ENCODE measurements around the gene RAB13.

RAB13 gene

DNA sequence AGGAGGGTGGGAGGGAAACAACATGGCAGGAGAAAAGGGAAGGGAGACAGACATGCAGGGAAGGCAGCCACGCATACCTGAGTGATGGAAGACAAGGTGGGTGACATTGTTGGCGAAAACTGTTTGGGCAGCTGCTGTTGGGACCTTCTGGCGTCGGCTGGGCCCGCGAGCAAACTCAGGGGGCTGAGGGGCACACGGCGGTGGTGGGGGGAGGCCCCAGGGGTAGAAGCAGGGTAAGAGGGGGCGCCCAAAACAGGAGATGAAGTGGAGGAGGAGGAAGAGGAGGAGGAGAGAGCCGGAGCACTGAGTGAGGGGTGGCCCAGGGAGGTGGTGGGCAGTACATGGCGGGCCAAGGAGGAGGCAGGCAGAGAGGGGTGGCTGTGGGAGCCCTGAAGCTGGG lies 35.0 kb downstream of the RAB13 start:
- Histone ChIP-seq H3K36me3 (ENCODE audit: insufficient read depth, low read length) (peaks cover 60% of the 10 kb centered on the region), H3K4me3 (ENCODE audit: low read length) (no peak overlapping the region), H3K4me1 (ENCODE audit: control insufficient read depth, insufficient read depth, low read length) (peaks cover 11% of the 10 kb centered on the region), H3K4me2 (ENCODE audit: low read length) (no peak overlapping the region), H3K9me3 (replicated peaks; ENCODE audit: low read length) (no peaks in the 10 kb centered on the region), H3K27me3 (ENCODE audit: control insufficient read depth, insufficient read depth, low read length) (no peaks in the 10 kb centered on the region), H3K9ac (ENCODE audit: low read depth, low read length) (no peak overlapping the region)

DNA sequence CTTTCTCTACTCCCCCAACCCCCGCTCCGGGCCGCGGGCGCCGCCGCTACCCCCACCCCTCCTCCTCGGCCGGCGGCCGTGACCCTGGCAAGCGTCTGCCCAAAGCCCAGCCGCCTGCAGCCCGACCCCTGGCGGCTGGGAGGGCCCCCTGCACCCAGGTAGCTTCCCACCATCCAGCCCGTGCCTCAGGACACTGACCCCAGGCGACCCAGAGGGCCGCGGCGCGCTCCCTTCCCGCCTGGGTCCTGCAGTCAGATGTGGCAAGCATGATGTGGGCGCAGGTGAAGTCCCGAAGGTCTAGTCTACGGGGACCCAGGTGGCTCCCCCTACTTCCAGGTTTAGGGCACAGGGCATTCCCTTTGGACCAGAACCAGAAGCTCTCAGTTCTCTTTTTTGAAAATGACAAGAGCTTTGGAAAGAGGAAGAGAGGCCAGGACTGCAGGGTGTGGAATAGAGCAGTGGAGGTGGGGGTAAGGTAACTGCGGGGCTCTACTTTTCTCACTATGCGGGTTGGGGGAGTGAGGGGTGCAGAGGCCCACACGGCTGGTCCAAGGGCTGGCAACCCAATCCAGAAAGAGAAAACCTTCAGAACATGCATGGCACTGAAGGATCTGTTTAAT lies 39.4 kb downstream of the RAB13 start, which contains the start of gene DENND4B:
Gene DENND4B (minus strand): TSS at position 97 of the 620 bp plus-strand sequence. CDS start 2,344 bp downstream, outside the sequence.
- H3K9ac ChIP-seq (ENCODE audit: low read depth, low read length): peak within 1 kb of the TSS; percentile 84
- H3K9me3 ChIP-seq (replicated peaks; ENCODE audit: low read length): no peaks in the 10 kb centered on the region
- no peaks in the 10 kb centered on the region for H3K27me3 ChIP-seq (ENCODE audit: control insufficient read depth, insufficient read depth, low read length)
- peaks cover 12% of the 10 kb centered on the region for H3K4me1 ChIP-seq (ENCODE audit: control insufficient read depth, insufficient read depth, low read length)
- H3K36me3 ChIP-seq (ENCODE audit: insufficient read depth, low read length): peaks cover 42% of the 10 kb centered on the region
- H3K4me3 ChIP-seq (ENCODE audit: low read length): peak within 1 kb of the TSS; percentile 89
- H3K4me2 ChIP-seq (ENCODE audit: low read length): peak within 1 kb of the TSS; percentile 86

DNA sequence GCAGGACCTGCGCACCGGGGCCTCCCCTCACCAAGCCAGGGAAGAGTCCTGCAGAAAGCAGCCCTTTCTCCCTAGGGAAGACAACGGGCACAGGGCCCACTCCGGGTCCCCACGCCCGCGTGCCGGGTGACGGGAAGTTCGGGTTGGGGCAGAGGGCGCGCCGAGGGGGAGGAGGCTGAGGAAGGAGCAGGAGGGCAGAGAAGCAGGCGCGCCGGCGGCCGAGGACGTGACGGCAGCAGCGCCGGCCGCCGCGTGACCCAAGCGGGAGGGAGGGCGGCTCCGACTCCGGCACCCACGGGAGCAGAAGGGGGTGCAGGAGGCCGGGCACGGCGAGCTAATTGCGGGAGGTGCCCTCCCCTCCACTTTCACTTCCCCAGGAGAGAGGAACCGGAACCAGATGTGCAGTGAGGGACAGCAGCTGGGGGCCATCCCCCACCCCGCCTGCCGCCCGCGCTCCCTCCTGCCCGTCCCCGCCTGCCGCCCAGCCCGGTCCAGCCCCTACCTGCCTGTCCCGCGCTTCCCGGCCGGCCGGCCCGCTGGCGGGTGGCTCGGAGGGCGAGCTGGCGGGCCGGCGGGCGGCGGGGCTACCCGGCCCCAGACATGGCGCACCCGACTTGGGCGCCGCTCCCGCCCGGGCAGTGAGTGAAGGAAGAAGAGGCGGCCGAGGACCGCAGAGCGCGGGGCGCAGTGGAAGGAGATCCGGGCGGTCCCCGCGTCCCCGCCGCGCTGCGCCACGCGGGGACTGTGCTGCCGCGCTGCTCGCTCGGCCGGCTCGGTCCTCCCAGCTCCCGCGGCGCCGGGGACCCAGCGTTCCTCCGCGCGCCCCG lies 40.1 kb downstream of the RAB13 start:
- Histone ChIP-seq H3K36me3 (ENCODE audit: insufficient read depth, low read length) (peaks cover 39% of the 10 kb centered on the region), H3K9me3 (replicated peaks; ENCODE audit: low read length) (no peaks in the 10 kb centered on the region), H3K27me3 (ENCODE audit: control insufficient read depth, insufficient read depth, low read length) (no peaks in the 10 kb centered on the region), H3K4me1 (ENCODE audit: control insufficient read depth, insufficient read depth, low read length) (peaks cover 12% of the 10 kb centered on the region), H3K4me2 (ENCODE audit: low read length) (peak overlapping the region; percentile 86), H3K4me3 (ENCODE audit: low read length) (peak overlapping the region; percentile 89), H3K9ac (ENCODE audit: low read depth, low read length) (peak overlapping the region; percentile 84)

DNA sequence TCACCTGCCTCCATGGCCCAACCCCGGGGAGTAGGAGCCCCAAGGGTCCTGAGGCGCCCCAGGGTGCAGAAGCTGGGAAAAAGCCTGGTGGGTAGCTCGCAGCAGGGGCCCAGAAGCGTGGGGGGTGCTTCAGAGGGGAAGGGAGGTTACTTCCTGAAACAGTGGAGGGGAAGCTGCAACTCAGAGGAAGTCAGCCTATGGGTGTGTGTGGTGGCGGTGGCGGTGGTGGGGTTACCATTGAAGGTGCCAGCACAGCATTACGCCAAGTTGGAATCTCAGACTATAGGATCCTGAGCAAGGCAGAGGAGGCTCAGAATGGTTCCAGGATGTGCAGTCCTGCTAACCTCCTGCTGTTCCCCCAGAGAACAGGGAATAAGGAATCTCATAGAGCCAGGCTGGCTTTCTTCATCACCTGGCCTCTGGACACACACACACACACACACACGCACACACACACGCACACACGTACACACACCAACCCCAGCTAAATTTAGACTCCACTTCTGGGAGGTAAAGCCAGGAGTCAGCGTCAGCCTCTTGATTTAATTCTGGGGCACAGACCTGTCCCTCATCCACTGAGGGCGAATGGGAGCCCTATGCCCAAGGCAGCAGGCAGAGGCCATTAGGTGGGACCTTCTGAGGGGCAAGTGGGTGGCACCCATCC lies 40.9 kb downstream of the RAB13 start:
- Histone ChIP-seq H3K4me1 (ENCODE audit: control insufficient read depth, insufficient read depth, low read length) (peaks cover 12% of the 10 kb centered on the region), H3K27me3 (ENCODE audit: control insufficient read depth, insufficient read depth, low read length) (no peaks in the 10 kb centered on the region), H3K9me3 (replicated peaks; ENCODE audit: low read length) (no peaks in the 10 kb centered on the region), H3K9ac (ENCODE audit: low read depth, low read length) (peak overlapping the region; percentile 84), H3K4me2 (ENCODE audit: low read length) (peak overlapping the region; percentile 86), H3K4me3 (ENCODE audit: low read length) (peak overlapping the region; percentile 89), H3K36me3 (ENCODE audit: insufficient read depth, low read length) (peaks cover 38% of the 10 kb centered on the region)

DNA sequence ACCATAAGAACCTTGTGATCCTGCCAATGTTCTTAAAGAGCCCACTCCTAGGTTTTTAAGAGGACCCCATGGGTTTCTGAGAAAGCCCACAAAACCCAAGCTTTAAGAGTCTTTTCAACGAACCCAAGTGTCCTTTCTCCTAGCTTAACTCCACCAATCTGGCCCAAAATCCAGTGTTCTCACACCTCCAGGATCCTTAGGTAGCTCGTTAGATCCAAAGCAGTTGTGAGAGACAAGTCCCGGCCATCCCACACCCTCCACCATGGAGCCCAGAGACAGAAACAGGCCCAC lies 41.4 kb downstream of the RAB13 start:
- peaks cover 39% of the 10 kb centered on the region for H3K36me3 ChIP-seq (ENCODE audit: insufficient read depth, low read length)
- H3K4me3 ChIP-seq (ENCODE audit: low read length): peak overlapping the region; percentile 89
- H3K4me1 ChIP-seq (ENCODE audit: control insufficient read depth, insufficient read depth, low read length): peaks cover 12% of the 10 kb centered on the region
- no peaks in the 10 kb centered on the region for H3K9me3 ChIP-seq (replicated peaks; ENCODE audit: low read length)
- H3K27me3 ChIP-seq (ENCODE audit: control insufficient read depth, insufficient read depth, low read length): no peaks in the 10 kb centered on the region
- no peak overlapping the region for H3K9ac ChIP-seq (ENCODE audit: low read depth, low read length)
- peak overlapping the region; percentile 86 for H3K4me2 ChIP-seq (ENCODE audit: low read length)

DNA sequence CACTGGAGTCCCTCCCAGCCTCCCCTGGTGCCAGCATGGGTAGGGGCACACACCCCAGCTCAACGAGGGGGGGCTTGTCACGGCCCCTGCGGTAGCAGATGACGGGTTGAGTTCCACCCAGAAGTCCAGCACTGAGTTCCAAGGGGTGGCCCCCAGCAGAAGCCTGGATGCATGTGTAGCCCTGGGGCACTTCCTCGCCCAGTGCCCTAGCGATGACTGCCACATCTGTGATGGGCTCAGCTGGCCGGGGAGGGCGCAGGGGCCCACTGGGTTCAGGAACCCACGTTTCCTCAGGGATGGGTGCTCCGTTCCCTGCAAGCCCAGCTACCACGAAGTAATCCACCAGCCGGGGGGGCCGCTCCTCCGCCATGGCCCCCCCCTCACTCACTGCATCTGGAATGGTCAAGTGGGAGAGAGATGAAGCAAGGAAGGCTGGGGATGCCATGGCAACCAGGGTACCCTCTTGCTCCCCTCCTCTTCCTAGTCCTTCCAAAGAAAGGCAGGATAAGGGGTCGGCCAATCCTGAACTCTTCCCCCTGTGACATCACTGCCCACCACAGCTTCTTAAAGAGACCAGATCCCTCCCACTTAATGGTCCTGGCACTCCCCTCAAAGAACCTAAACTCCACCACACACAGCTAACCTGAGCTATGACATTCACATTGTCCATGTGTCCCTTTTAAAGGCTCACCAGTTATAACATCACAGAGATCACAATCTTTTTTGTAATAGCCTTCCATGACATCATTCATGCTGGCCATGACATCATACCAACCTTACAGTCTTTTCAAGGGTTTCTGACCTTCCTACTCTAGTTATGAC lies 41.9 kb downstream of the RAB13 start:
- Histone ChIP-seq H3K9me3 (replicated peaks; ENCODE audit: low read length) (no peaks in the 10 kb centered on the region), H3K27me3 (ENCODE audit: control insufficient read depth, insufficient read depth, low read length) (no peaks in the 10 kb centered on the region), H3K4me3 (ENCODE audit: low read length) (no peak overlapping the region), H3K36me3 (ENCODE audit: insufficient read depth, low read length) (peaks cover 42% of the 10 kb centered on the region), H3K4me2 (ENCODE audit: low read length) (peak overlapping the region; percentile 86), H3K9ac (ENCODE audit: low read depth, low read length) (no peak overlapping the region), H3K4me1 (ENCODE audit: control insufficient read depth, insufficient read depth, low read length) (peaks cover 12% of the 10 kb centered on the region)

DNA sequence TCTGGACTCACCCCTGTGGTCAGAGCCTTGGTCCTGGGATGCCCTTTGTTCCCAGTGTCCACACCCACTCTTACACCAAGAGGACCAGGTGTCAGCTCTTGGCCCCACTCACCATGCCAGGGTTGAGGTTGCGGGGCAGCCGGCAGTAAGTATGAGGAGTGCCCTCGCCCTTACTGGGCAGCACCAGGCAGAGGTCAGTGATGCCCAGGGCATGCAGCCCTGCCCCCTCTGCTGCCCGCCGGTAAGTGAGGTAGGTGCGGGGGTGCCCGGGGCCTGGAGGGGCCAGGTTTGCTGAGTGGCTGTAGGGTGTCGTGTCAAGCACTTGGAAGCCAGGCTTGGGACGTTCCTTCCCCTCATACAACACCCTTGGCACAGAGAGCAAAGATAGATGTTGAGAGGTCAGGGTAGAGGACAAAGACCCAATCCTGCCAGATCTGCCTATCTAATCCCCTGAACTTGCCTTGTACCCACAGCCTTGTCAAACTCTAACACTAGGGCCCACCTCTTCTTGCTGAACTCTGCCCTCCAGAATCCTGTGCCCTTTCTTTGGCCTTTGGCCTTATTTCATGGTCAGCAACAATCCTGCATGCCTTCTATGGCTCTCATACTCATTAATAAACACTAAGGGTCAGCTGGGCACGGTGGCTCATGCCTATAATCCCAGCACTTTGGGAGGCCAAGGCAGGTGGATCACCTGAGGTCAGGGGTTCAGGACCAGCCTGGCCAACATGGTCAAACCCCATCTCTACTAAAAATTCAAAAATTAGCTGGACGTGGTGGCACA lies 43.2 kb downstream of the RAB13 start:
- Histone ChIP-seq H3K9ac (ENCODE audit: low read depth, low read length) (no peak overlapping the region), H3K27me3 (ENCODE audit: control insufficient read depth, insufficient read depth, low read length) (no peaks in the 10 kb centered on the region), H3K4me3 (ENCODE audit: low read length) (no peak overlapping the region), H3K4me1 (ENCODE audit: control insufficient read depth, insufficient read depth, low read length) (peaks cover 12% of the 10 kb centered on the region), H3K9me3 (replicated peaks; ENCODE audit: low read length) (no peaks in the 10 kb centered on the region), H3K4me2 (ENCODE audit: low read length) (no peak overlapping the region), H3K36me3 (ENCODE audit: insufficient read depth, low read length) (peaks cover 30% of the 10 kb centered on the region)

DNA sequence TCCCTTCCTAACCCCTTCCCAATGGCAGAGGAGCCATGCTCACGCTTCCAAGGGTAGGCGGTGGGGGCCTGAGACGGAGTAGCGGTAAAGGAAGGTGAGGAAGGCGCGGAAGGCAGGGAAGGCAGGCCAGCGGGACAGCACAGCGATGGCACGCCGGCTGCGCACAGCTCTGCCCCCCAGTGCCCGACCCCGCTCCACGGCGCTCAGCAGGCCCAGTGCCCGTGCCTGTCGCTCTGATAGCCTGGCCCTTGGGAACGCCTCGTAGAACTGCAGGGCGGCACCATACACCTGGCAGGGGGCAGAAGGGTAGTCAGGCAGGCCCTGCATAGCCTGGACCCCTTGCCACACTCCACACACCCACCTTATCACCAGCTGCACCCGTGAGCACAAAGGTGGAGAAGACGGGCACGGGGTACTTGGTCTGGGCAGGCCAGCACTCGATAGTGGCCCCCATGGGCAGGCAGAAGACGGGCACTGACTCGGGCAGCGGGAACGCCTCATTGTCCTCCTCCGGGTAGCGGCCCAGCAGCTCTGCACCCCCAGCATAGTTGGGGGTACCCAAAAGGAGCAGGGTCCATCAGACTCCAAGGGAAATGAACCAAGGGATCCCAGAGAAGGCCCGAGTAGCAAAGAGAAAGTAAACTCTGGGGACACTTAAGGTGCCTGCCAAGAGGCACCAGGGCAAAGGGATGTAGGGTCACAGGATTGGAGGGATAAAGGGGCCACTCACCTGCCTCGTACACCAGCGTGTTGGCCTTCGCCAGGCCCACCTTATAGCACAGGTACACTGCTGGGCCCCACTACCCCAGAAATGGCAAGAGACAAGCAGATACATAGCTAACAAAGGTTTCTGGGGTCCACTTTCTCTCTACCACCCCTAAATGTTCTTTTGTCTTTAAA lies 44.1 kb downstream of the RAB13 start:
- Histone ChIP-seq H3K27me3 (ENCODE audit: control insufficient read depth, insufficient read depth, low read length) (no peaks in the 10 kb centered on the region), H3K4me2 (ENCODE audit: low read length) (no peak overlapping the region), H3K9ac (ENCODE audit: low read depth, low read length) (no peak overlapping the region), H3K36me3 (ENCODE audit: insufficient read depth, low read length) (peaks cover 33% of the 10 kb centered on the region), H3K4me3 (ENCODE audit: low read length) (no peak overlapping the region), H3K9me3 (replicated peaks; ENCODE audit: low read length) (no peaks in the 10 kb centered on the region), H3K4me1 (ENCODE audit: control insufficient read depth, insufficient read depth, low read length) (peaks cover 12% of the 10 kb centered on the region)

DNA sequence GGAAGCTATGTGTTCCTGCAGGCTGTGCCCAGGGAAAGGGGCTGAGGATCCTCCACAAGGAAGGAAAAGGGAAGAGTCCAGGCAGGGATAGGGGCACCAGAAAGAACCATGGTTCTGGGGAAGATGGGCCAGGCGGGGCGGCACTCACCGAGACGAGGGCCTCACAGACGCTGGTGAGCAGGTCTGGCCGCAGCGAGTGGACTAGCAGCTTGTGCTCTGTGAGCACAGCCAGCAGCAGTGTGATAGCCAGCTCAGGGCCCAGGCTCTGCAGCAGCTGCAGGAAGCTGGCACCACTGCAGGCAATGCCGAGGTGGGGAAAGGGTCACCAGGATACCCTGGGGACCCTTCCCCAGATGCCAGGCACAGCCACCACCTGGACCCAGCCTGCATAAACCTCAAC lies 45.4 kb downstream of the RAB13 start:
- Histone ChIP-seq H3K36me3 (ENCODE audit: insufficient read depth, low read length) (peaks cover 46% of the 10 kb centered on the region), H3K9me3 (replicated peaks; ENCODE audit: low read length) (no peaks in the 10 kb centered on the region), H3K9ac (ENCODE audit: low read depth, low read length) (no peak overlapping the region)

DNA sequence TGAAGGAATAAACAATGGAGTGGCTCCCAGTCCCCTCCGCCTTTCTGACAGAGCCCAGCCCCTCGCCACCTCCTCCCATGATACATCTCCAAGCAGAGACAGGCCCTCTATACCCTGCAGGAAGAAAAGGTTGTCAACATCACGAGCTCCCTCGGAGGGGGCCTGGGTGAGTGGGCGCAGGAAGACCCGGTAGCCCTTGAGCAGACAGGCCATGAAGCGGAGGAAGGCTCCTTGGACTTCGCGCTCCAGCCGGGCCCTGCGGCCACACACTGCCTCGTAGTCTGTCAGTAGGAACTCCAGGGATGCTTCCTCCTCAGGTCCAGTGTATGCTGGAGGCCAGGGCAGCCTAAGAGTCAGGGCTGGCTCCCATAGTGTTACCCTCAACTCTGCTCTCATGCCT lies 46.7 kb downstream of the RAB13 start:
- Histone ChIP-seq H3K4me3 (ENCODE audit: low read length) (no peak overlapping the region), H3K4me2 (ENCODE audit: low read length) (no peak overlapping the region), H3K36me3 (ENCODE audit: insufficient read depth, low read length) (peaks cover 49% of the 10 kb centered on the region), H3K4me1 (ENCODE audit: control insufficient read depth, insufficient read depth, low read length) (no peaks in the 10 kb centered on the region), H3K9me3 (replicated peaks; ENCODE audit: low read length) (no peaks in the 10 kb centered on the region), H3K9ac (ENCODE audit: low read depth, low read length) (no peak overlapping the region), H3K27me3 (ENCODE audit: control insufficient read depth, insufficient read depth, low read length) (no peaks in the 10 kb centered on the region)

More for the DNA sequence above, 45.4 kb downstream of the RAB13 start:
- Histone ChIP-seq H3K27me3 (ENCODE audit: control insufficient read depth, insufficient read depth, low read length) (no peaks in the 10 kb centered on the region), H3K4me2 (ENCODE audit: low read length) (no peak overlapping the region), H3K4me1 (ENCODE audit: control insufficient read depth, insufficient read depth, low read length) (peaks cover 8% of the 10 kb centered on the region), H3K4me3 (ENCODE audit: low read length) (no peak overlapping the region)
